Uterus (tissue), 4 donors: ENCODE measurements around the gene PLLP. TPM values are rescaled to one million over a fixed set of nuclear protein-coding genes. Genes with fewer than 3 reads are reported as not detected.

Experiments
- DNase-seq, 2 donors: peaks; one replicate each; pipeline ENCODE4 v3.0.0-alpha.2; 2019 to 2020
- H3K27ac ChIP-seq, 2 donors: fragments of 200-600 bp; sonication (generic); 1 replicate in 1 of 2; 2 replicates in 1 of 2; pipeline ENCODE4 v1.5.1; 2016 to 2018
- H3K27me3 ChIP-seq, 2 donors: fragments of 200-600 bp; sonication (generic); one replicate each; pipeline ENCODE4 v1.5.1; 2018 to 2019; ENCODE audit warnings: control low read depth in 1 of 2
- H3K36me3 ChIP-seq, 2 donors: fragments of 200-600 bp; sonication (generic); one replicate each; pipeline ENCODE4 v1.5.1; 2019; ENCODE audit warnings: control low read depth in 1 of 2
- H3K4me1 ChIP-seq, 2 donors: fragments of 200-600 bp; sonication (generic); one replicate each; pipeline ENCODE4 v1.5.1; 2018 to 2019; ENCODE audit warnings: control low read depth in 1 of 2
- H3K4me3 ChIP-seq, 2 donors: fragments of 200-600 bp; sonication (generic); 1 replicate in 1 of 2; 2 replicates in 1 of 2; pipeline ENCODE4 v1.5.1; 2018 to 2019; ENCODE audit warnings: mild to moderate bottlenecking in 1 of 2
- H3K9me3 ChIP-seq, 2 donors: fragments of 200-600 bp; sonication (generic); one replicate each; pipeline ENCODE4 v1.5.1; 2019; ENCODE audit warnings: control low read depth in 1 of 2
- POLR2A ChIP-seq, 2 donors: fragments of 450-650 bp; IDR thresholded peaks; one replicate each; pipeline ENCODE4 v1.6.1; 2016; ENCODE audit warnings: antibody characterized with exemption in 2 of 2, mild to moderate bottlenecking in 1 of 2, moderate library complexity in 1 of 2
- intact Hi-C: fragments of 100-400 bp; cut with DNase I; formaldehyde crosslinking; loops from one replicate; pipeline ENCODE4 v1.15.1; 2023; ENCODE audit warnings: low total_unique reads
- total RNA-seq, 4 donors: library from RNA; depleted of rRNA in 3 of 4; stranded (reverse); fragments of >200 nt in 3 of 4; gene quantifications; one replicate each; pipeline versions ENCODE4 v1.1.0 to v1.2.4, GENCODE V29; 2014 to 2023
- TF ChIP-seq, protein P1 (sequence below), 4 experiments: fragments of 200-600 bp in 2 of 4; fragments of 450-650 bp in 2 of 4; sonication (generic) in 2 of 4; IDR thresholded peaks; one replicate each; pipeline ENCODE4 v1.5.1; 2016 to 2019; ENCODE audit warnings: antibody characterized with exemption in 4 of 4, mild to moderate bottlenecking in 2 of 4, moderate library complexity in 1 of 4
- donor health status: DM: yes; HTN: yes; CAD: no.

Gene PLLP
- total RNA-seq, 4 donors from 2014 or later = 2.6 to 19.1 (median 6.2) TPM; not detected in 1

DNA sequence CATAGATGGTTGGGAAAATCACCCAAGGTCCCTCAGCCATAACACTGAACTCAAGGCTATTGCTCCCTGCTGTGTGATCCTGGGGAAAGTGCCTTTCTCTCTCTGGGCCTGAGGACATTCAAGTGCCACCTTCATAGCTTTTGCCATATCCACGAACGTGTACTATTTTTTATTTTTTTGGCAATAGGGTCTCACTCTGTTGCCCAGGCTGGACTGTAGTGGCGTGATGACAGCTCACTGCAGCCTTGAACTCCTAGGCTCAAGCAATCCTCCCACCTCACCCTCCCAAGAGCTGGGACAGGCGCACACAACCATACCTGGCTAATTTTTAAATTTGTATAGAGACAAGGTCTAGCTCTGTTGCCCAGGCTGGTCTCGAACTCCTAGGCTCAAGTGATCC lies 10.6 kb downstream of the PLLP start:
- no peak for DNase-seq
- H3K36me3 ChIP-seq = no peaks in the 10 kb centered on the region
- no peak overlapping the region for H3K4me3 ChIP-seq
- H3K4me1 ChIP-seq = no peaks in the 10 kb centered on the region
- TF ChIP-seq, protein P1, sequence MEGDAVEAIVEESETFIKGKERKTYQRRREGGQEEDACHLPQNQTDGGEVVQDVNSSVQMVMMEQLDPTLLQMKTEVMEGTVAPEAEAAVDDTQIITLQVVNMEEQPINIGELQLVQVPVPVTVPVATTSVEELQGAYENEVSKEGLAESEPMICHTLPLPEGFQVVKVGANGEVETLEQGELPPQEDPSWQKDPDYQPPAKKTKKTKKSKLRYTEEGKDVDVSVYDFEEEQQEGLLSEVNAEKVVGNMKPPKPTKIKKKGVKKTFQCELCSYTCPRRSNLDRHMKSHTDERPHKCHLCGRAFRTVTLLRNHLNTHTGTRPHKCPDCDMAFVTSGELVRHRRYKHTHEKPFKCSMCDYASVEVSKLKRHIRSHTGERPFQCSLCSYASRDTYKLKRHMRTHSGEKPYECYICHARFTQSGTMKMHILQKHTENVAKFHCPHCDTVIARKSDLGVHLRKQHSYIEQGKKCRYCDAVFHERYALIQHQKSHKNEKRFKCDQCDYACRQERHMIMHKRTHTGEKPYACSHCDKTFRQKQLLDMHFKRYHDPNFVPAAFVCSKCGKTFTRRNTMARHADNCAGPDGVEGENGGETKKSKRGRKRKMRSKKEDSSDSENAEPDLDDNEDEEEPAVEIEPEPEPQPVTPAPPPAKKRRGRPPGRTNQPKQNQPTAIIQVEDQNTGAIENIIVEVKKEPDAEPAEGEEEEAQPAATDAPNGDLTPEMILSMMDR (IDR thresholded peaks at IDR 0.05) = no peak
- TF ChIP-seq POLR2A (IDR thresholded peaks at IDR 0.05) = no peak
- no peak overlapping the region for H3K27ac ChIP-seq
- no peaks in the 10 kb centered on the region for H3K9me3 ChIP-seq
- intact Hi-C loops = no loop called here
- no peaks in the 10 kb centered on the region for H3K27me3 ChIP-seq

DNA sequence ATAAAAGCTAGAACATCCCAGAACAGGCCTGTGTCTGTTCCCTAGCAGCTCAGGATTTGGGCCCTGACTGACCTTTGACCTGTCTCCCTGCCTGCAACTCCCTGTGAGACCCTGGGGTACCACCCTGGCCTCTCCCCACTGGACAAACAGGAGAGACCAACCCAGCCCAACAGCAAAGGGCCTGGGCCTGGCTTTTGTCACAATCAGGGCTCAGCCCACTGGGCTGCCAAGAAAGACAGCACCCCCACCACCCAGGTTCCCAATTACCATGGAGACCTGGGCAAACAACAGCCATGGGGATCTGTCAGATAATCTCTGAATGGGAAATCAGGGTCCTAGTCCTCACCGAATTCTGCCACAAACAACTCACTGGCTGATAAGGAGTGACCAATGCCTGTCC lies 11.1 kb downstream of the PLLP start:
- Histone ChIP-seq H3K36me3 (no peaks in the 10 kb centered on the region), H3K27me3 (no peaks in the 10 kb centered on the region), H3K4me1 (no peaks in the 10 kb centered on the region), H3K4me3 (no peak overlapping the region), H3K27ac (no peak overlapping the region), H3K9me3 (no peaks in the 10 kb centered on the region)
- intact Hi-C loops = no loop called here
- no peak for DNase-seq
- TF ChIP-seq POLR2A (IDR thresholded peaks at IDR 0.05) = no peak
- TF ChIP-seq, protein P1 (IDR thresholded peaks at IDR 0.05) = no peak

DNA sequence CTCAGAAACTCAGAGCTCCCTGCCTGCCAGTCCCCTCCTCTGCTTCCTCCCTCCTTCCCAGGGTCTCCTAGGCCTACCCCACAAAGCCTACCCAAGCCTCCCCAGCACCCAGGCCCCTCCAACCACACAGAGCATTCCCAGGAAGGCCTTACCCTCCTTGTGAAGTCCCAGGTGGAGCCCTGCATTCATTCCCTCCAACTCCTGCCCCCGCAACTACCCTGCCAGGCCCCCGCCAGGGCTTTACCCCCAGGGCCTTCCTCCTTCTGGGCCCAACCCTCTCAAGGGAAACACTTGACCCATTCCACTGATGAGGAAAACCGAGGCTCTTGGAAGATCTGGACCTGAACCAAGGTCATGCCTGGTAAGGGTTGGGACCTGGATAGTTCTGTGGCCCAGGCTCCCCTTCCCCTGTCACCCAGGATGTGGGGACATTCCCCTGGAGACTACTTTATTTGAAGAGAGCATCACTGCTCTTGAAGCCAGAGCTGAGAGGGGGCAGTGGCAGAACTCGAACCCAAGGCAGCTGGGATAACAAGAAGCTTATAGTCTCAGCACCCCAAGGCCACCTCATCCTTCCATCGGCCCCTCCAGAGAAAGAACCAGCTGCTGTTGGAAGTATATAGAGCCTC lies 12.5 kb downstream of the PLLP start:
- H3K27me3 ChIP-seq = no peaks in the 10 kb centered on the region
- intact Hi-C loops = no loop called here
- H3K4me3 ChIP-seq = no peak overlapping the region
- no peak for DNase-seq
- no peak overlapping the region for H3K27ac ChIP-seq
- no peaks in the 10 kb centered on the region for H3K4me1 ChIP-seq
- TF ChIP-seq, protein P1 (IDR thresholded peaks at IDR 0.05) = no peak
- TF ChIP-seq POLR2A (IDR thresholded peaks at IDR 0.05) = no peak
- no peaks in the 10 kb centered on the region for H3K36me3 ChIP-seq
- H3K9me3 ChIP-seq = no peaks in the 10 kb centered on the region

DNA sequence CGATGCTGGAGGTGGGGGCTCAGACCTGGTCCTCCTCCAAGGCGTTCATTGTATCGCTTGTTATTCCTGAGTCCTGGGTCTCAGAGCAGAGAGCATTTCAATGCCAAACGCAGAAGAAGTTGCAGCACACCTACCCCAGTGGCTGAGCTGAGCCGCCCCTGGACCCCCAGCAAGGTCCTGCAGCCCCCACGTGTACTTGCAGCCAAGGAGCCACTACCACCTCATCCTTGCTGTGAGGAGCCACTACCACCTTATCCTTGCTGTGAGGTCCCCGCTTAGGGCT lies 13.5 kb downstream of the PLLP start:
- DNase-seq = no peak
- intact Hi-C loops = no loop called here
- Histone ChIP-seq H3K36me3 (no peaks in the 10 kb centered on the region), H3K9me3 (no peaks in the 10 kb centered on the region), H3K4me1 (no peaks in the 10 kb centered on the region), H3K4me3 (no peak overlapping the region), H3K27me3 (no peaks in the 10 kb centered on the region), H3K27ac (no peak overlapping the region)
- TF ChIP-seq POLR2A (IDR thresholded peaks at IDR 0.05) = no peak
- TF ChIP-seq, protein P1 (IDR thresholded peaks at IDR 0.05) = no peak

DNA sequence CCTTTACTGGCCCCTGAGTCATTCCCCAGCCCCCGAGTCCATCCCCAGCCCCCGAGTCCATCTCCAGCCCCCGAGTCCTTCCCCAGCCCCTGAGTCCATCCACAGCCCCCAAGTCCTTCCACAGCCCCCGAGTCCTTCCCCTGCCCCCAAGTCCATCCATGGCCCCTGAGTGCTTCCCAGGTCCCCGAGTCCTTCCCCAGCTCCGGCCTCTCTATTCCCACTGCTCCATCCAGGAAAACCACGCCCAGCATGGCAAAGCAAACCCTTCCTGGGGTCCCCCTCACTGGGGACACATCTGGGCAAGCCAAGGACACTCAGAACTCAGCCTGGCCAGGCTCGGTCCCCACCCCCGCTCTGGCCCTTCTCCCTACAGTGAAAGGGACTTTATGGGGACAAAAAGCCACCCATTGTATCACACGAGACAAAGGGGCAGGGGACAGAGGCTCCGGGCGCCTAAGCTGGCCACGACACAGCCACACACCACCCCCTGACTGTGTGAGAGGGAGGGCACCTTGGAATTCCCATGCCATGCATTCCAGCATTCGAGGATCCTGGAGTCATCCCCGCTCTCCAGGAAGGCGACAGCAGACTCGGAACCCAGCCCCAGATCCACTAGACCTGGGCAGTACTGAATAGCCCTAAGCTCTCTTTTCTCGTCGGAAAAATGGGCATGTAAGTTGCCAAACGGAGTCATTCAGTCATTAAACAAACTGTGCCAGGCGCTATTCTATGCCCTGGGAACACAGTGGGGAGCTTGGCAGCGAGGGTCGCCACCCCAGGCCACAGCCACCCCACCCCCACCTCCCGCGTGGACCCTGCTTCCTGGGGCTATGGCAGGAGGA lies 14.0 kb downstream of the PLLP start:
- Histone ChIP-seq H3K9me3 (no peaks in the 10 kb centered on the region), H3K36me3 (no peaks in the 10 kb centered on the region), H3K4me3 (no peak overlapping the region), H3K4me1 (no peaks in the 10 kb centered on the region), H3K27ac (no peak overlapping the region), H3K27me3 (no peaks in the 10 kb centered on the region)
- DNase-seq = no peak
- TF ChIP-seq, protein P1 (IDR thresholded peaks at IDR 0.05) = no peak
- no peak for TF ChIP-seq POLR2A (IDR thresholded peaks at IDR 0.05)
- intact Hi-C loops = no loop called here
